ENCODE results near the gene TEDC2. TPM values are rescaled to one million over a fixed set of nuclear protein-coding genes. Genes with fewer than 3 reads are reported as not detected.

TEDC2 gene
- total and polyA plus RNA-seq, 9 of the 15 experiments (the other 6 are each of a cell fraction or from before 2014, with no cell fraction given), result 0.75 to 57.0 (median 17.6) TPM

- TF ChIP-seq, protein P1, sequence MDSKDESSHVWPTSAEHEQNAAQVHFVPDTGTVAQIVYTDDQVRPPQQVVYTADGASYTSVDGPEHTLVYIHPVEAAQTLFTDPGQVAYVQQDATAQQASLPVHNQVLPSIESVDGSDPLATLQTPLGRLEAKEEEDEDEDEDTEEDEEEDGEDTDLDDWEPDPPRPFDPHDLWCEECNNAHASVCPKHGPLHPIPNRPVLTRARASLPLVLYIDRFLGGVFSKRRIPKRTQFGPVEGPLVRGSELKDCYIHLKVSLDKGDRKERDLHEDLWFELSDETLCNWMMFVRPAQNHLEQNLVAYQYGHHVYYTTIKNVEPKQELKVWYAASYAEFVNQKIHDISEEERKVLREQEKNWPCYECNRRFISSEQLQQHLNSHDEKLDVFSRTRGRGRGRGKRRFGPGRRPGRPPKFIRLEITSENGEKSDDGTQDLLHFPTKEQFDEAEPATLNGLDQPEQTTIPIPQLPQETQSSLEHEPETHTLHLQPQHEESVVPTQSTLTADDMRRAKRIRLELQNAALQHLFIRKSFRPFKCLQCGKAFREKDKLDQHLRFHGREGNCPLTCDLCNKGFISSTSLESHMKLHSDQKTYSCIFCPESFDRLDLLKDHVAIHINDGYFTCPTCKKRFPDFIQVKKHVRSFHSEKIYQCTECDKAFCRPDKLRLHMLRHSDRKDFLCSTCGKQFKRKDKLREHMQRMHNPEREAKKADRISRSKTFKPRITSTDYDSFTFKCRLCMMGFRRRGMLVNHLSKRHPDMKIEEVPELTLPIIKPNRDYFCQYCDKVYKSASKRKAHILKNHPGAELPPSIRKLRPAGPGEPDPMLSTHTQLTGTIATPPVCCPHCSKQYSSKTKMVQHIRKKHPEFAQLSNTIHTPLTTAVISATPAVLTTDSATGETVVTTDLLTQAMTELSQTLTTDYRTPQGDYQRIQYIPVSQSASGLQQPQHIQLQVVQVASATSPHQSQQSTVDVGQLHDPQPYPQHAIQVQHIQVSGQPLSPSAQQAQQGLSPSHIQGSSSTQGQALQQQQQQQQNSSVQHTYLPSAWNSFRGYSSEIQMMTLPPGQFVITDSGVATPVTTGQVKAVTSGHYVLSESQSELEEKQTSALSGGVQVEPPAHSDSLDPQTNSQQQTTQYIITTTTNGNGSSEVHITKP (IDR thresholded peaks at IDR 0.05; ENCODE audit: partially characterized antibody), result no peak
- no peak for TF ChIP-seq ZNF57 (CRISPR knock-in tag; IDR thresholded peaks at IDR 0.05)
- TF ChIP-seq ZKSCAN1 (IDR thresholded peaks at IDR 0.05; ENCODE audit: low read depth, low read length), result no peak
- no peak for TF ChIP-seq SP1 (CRISPR knock-in tag; IDR thresholded peaks at IDR 0.05)
- TF ChIP-seq POLR2G (IDR thresholded peaks at IDR 0.05; ENCODE audit: low read depth, low read length), result peak; percentile 35; the same call in 1 of the 2 replicates
These were observed 2.3 kb downstream of the TEDC2 start (continued) for GRCh38 chr16:2462031-2462866.

- no peak for FAIRE-seq
- TF ChIP-seq RERE (CRISPR knock-in tag; IDR thresholded peaks at IDR 0.05; ENCODE audit: borderline replicate concordance) (no peak), CXXC5 (CRISPR knock-in tag; IDR thresholded peaks at IDR 0.05) (no peak), USF1 (CRISPR knock-in tag; IDR thresholded peaks at IDR 0.05) (no peak), GTF2E2 (tag; IDR thresholded peaks at IDR 0.05) (no peak)
These were observed 4.4 kb downstream of the TEDC2 start for GRCh38 chr16:2464333-2464732.

More at GRCh38 chr16:2464333-2464732, 4.4 kb downstream of the TEDC2 start:
- H3K27me3 ChIP-seq (ENCODE audit: control insufficient read depth in 2 of 2, insufficient read depth in 2 of 2, low read length in 2 of 2), result no peaks in the 10 kb centered on the region
- CTCF ChIA-PET (ENCODE audit: low intra/inter-chr PET ratio), result no interaction called here
- H3K4me2 ChIP-seq (ENCODE audit: insufficient read depth, low read length), result no peak overlapping the region
- H2AFZ ChIP-seq (ENCODE audit: low read depth, low read length), result no peak overlapping the region
- no peaks in the 10 kb centered on the region for H3K9me3 ChIP-seq (replicated peaks; ENCODE audit: control insufficient read depth, insufficient read depth, low read depth, low read length)
- 0 out of 2 replicates have a peak, but pooled peaks cover 4% of the 10 kb centered on the region for H4K20me1 ChIP-seq (replicated peaks; ENCODE audit: control insufficient read depth, insufficient read depth, low read length)
- no TSS peak for BruUV-seq (replicated peaks)
- H3K9ac ChIP-seq (ENCODE audit: insufficient read depth in 1 of 2, low read depth in 2 of 2, low read length in 2 of 2), result peak overlapping the region in 1 of 2 experiments; percentile 82; a peak in 2 of 4 replicates
- peaks cover 16% of the 10 kb centered on the region for H3K79me2 ChIP-seq (ENCODE audit: control insufficient read depth, insufficient read depth, low read length)
- POLR2A ChIA-PET, result no interaction called here
- DNase-seq (ENCODE audit: extremely low read depth in 1 of 4, low spot score in 3 of 4) (no peak), ATAC-seq (no peak)
- peaks cover 13 to 79% of the 10 kb centered on the region in 2 experiments; a peak in 4 of 5 replicates for H3K4me1 ChIP-seq (replicated peaks in 1 of 2; ENCODE audit: control insufficient read depth in 2 of 2, insufficient read depth in 2 of 2, low read length in 2 of 2)
- peaks cover 25% of the 10 kb centered on the region; the same call in 2 of the 3 replicates for H3K36me3 ChIP-seq (ENCODE audit: control insufficient read depth, insufficient read depth, low read length)
- no peak overlapping the region for H3K27ac ChIP-seq (ENCODE audit: extremely low read depth, low read depth, low read length)
- H3K9me1 ChIP-seq (ENCODE audit: control insufficient read depth, insufficient read depth, low read length), result peaks cover 6% of the 10 kb centered on the region
- in situ Hi-C loops (cut with MboI), result no loop called here
- WGBS (ENCODE audit: insufficient coverage, low coverage, missing lambda C conversion rate), result no CpG with 5 or more reads among the region's 12 CpGs
- intact Hi-C loops (cut with micrococcal nuclease), result no loop called here
- H3K4me3 ChIP-seq, result no peak overlapping the region

All from K562 (cell line).